Measurements from ENCODE around the gene TNFSF10. TPM values are rescaled to one million over a fixed set of nuclear protein-coding genes. Genes with fewer than 3 reads are reported as not detected.

TNFSF10 gene
- total and polyA plus RNA-seq, 10 of the 15 experiments (the other 5 are each of a cell fraction or from before 2014, with no cell fraction given) = 2.1 to 12.3 (median 4.4) TPM

DNA sequence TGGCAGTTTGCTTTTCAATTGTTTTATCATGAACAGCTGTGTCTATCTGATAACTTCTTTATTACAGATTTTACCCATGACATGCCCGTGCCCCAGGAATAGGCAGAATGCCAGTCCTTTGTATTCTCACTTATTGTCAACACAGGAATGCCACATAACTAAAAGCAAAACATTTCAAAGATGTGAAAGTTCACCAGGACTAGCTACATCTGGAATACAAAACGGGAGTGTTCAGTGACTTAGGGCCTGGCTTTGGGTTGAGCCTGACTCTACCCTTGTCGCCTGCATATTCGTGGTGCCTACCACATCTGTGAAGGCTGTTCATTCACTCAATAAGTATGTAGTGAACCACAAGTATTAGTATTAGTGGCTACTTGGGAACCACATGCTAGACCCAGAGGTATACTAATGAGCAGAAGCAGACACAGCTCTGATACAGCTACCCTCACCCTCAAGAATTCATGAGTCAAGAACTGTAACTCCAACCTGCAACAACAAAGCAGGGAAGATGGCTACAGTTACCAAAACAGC lies 2.9 kb downstream of the TNFSF10 start (continued):
- TF ChIP-seq RELA (IDR thresholded peaks at IDR 0.05; ENCODE audit: borderline replicate concordance, partially characterized antibody) (no peak), USF2 (IDR thresholded peaks at IDR 0.05; ENCODE audit: borderline replicate concordance, low read depth, low read length) (no peak), NR2C1 (IDR thresholded peaks at IDR 0.05) (no peak), POU2F2 (IDR thresholded peaks at IDR 0.05; ENCODE audit: borderline replicate concordance, low read depth, low read length) (peak; percentile 45; the same call in 1 of the 3 replicates), ELK1 (IDR thresholded peaks at IDR 0.05; ENCODE audit: low read depth, low read length) (no peak), YBX1 (IDR thresholded peaks at IDR 0.05) (no peak), BCL3 (IDR thresholded peaks at IDR 0.05; ENCODE audit: borderline replicate concordance, insufficient read depth, low read depth, low read length, poor library complexity, severe bottlenecking) (no peak), TARDBP (IDR thresholded peaks at IDR 0.05; ENCODE audit: borderline replicate concordance) (no peak), CHD2 (IDR thresholded peaks at IDR 0.05; ENCODE audit: borderline replicate concordance, low read depth, low read length) (no peak), ATF7 (IDR thresholded peaks at IDR 0.05; ENCODE audit: low read depth) (no peak), SMAD1 (IDR thresholded peaks at IDR 0.05; ENCODE audit: low read depth, partially characterized antibody) (no peak), BHLHE40 (IDR thresholded peaks at IDR 0.05; ENCODE audit: borderline replicate concordance in 1 of 2, low read depth in 2 of 2, low read length in 1 of 2) (0 out of 4 replicates have a peak, but pooled peaks of 1 of the 2 experiments have one; percentile 20), EGR1 (IDR thresholded peaks at IDR 0.05; ENCODE audit: borderline replicate concordance in 1 of 2, low read depth in 2 of 2, low read length in 2 of 2) (no peak), ZNF622 (IDR thresholded peaks at IDR 0.05) (no peak), NFYA (IDR thresholded peaks at IDR 0.05; ENCODE audit: borderline replicate concordance, low read depth, low read length) (no peak), IKZF1 (conservative IDR thresholded peaks at IDR 0.05) (no peak), ZNF274 (IDR thresholded peaks at IDR 0.05; ENCODE audit: insufficient read depth, insufficient read length) (no peak), SIX5 (IDR thresholded peaks at IDR 0.05; ENCODE audit: low read depth, low read length, severe bottlenecking) (no peak)
- TF ChIP-seq, protein P1, sequence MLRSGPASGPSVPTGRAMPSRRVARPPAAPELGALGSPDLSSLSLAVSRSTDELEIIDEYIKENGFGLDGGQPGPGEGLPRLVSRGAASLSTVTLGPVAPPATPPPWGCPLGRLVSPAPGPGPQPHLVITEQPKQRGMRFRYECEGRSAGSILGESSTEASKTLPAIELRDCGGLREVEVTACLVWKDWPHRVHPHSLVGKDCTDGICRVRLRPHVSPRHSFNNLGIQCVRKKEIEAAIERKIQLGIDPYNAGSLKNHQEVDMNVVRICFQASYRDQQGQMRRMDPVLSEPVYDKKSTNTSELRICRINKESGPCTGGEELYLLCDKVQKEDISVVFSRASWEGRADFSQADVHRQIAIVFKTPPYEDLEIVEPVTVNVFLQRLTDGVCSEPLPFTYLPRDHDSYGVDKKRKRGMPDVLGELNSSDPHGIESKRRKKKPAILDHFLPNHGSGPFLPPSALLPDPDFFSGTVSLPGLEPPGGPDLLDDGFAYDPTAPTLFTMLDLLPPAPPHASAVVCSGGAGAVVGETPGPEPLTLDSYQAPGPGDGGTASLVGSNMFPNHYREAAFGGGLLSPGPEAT (IDR thresholded peaks at IDR 0.05; ENCODE audit: low read depth) = no peak
- TF ChIP-seq, protein P2, sequence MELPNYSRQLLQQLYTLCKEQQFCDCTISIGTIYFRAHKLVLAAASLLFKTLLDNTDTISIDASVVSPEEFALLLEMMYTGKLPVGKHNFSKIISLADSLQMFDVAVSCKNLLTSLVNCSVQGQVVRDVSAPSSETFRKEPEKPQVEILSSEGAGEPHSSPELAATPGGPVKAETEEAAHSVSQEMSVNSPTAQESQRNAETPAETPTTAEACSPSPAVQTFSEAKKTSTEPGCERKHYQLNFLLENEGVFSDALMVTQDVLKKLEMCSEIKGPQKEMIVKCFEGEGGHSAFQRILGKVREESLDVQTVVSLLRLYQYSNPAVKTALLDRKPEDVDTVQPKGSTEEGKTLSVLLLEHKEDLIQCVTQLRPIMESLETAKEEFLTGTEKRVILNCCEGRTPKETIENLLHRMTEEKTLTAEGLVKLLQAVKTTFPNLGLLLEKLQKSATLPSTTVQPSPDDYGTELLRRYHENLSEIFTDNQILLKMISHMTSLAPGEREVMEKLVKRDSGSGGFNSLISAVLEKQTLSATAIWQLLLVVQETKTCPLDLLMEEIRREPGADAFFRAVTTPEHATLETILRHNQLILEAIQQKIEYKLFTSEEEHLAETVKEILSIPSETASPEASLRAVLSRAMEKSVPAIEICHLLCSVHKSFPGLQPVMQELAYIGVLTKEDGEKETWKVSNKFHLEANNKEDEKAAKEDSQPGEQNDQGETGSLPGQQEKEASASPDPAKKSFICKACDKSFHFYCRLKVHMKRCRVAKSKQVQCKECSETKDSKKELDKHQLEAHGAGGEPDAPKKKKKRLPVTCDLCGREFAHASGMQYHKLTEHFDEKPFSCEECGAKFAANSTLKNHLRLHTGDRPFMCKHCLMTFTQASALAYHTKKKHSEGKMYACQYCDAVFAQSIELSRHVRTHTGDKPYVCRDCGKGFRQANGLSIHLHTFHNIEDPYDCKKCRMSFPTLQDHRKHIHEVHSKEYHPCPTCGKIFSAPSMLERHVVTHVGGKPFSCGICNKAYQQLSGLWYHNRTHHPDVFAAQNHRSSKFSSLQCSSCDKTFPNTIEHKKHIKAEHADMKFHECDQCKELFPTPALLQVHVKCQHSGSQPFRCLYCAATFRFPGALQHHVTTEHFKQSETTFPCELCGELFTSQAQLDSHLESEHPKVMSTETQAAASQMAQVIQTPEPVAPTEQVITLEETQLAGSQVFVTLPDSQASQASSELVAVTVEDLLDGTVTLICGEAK (IDR thresholded peaks at IDR 0.05; ENCODE audit: borderline replicate concordance) = no peak

Data from GM12878 (cell line).